Natural killer cell (primary cell): ENCODE measurements around the gene TOR4A. TPM values are rescaled to one million over a fixed set of nuclear protein-coding genes. Genes with fewer than 3 reads are reported as not detected.

Experiments
- ATAC-seq, 3 donors: fragments of 150-1000 bp in 2 of 3; fragments of 200-7000 bp in 1 of 3; cut with Tn5 transposase; 1 replicate in 1 of 3; 2 replicates in 2 of 3; pipeline ENCODE4 v1.10.0; 2021; ENCODE audit warnings: mild to moderate bottlenecking in 2 of 3, moderate library complexity in 2 of 3
- DNase-seq, 2 donors: peaks; one replicate each; pipeline versions ENCODE4 v3.0.0 to v3.0.0-alpha.2; 2013 to 2021; ENCODE audit warnings: mixed read lengths in 1 of 2
- H3K27ac ChIP-seq: one replicate; pipeline ENCODE4 v1.5.1; 2013; ENCODE audit warnings: mild to moderate bottlenecking, low read length
- H3K27me3 ChIP-seq: one replicate; pipeline ENCODE4 v1.6.1; 2013; ENCODE audit warnings: low read length; ENCODE audit not compliant: control insufficient read depth, insufficient read depth
- H3K36me3 ChIP-seq: one replicate; pipeline ENCODE4 v1.6.1; 2013; ENCODE audit warnings: low read length; ENCODE audit not compliant: control insufficient read depth, insufficient read depth
- H3K4me1 ChIP-seq: one replicate; pipeline ENCODE4 v1.6.1; 2013; ENCODE audit warnings: low read length; ENCODE audit not compliant: control insufficient read depth, insufficient read depth
- H3K4me3 ChIP-seq: one replicate; pipeline ENCODE4 v1.5.1; 2013; ENCODE audit warnings: low read length
- H3K9me3 ChIP-seq: one replicate; pipeline ENCODE4 v1.6.1; 2013; ENCODE audit warnings: low read length; ENCODE audit not compliant: control insufficient read depth, insufficient read depth
- H3K27ac Mint-ChIP-seq, 2 donors: one replicate each; pipeline ENCODE4 v1.8.0; 2022; ENCODE audit warnings: mild to moderate bottlenecking in 2 of 2, mixed read lengths in 2 of 2, moderate library complexity in 1 of 2
- H3K27me3 Mint-ChIP-seq, 2 donors: one replicate each; pipeline ENCODE4 v1.8.0; 2022; ENCODE audit warnings: low read depth in 2 of 2, mixed read lengths in 2 of 2
- H3K36me3 Mint-ChIP-seq: one replicate; pipeline ENCODE4 v1.8.0; 2022; ENCODE audit warnings: mixed read lengths
- H3K4me1 Mint-ChIP-seq, 2 donors: one replicate each; pipeline ENCODE4 v1.8.0; 2022; ENCODE audit warnings: mixed read lengths in 2 of 2
- H3K4me3 Mint-ChIP-seq: one replicate; pipeline ENCODE4 v1.8.0; 2022; ENCODE audit warnings: mild to moderate bottlenecking, moderate library complexity, mixed read lengths
- H3K9me3 Mint-ChIP-seq, 2 donors: one replicate each; pipeline ENCODE4 v1.8.0; 2022; ENCODE audit warnings: mixed read lengths in 2 of 2
- WGBS: methylation state at CpG from one replicate; pipeline ENCODE4 v1.1.7; 2013; ENCODE audit warnings: missing lambda C conversion rate; ENCODE audit not compliant: insufficient coverage; 5-methylcytosine and 5-hydroxymethylcytosine counted together
- intact Hi-C: fragments of 100-400 bp; cut with micrococcal nuclease; formaldehyde crosslinking; loops from one replicate; pipeline ENCODE4 v1.14.2; 2022
- total RNA-seq, 4 donors: library from RNA; stranded (reverse); fragments of 120-200 nt in 1 of 4; gene quantifications; one replicate each; pipeline versions ENCODE4 v1.2.3 to v1.2.4, GENCODE V29; 2013 to 2022
- TF ChIP-seq, protein P1 (sequence below): fragments of 200-600 bp; IDR thresholded peaks from one replicate; pipeline ENCODE4 v1.8.0; 2022; ENCODE audit warnings: antibody characterized with exemption

TOR4A gene
- total RNA-seq, 3 donors from 2014 or later (not counting 1 experiment from before 2014, with no cell fraction given), result 16.3 to 24.6 (median 19.2) TPM

DNA sequence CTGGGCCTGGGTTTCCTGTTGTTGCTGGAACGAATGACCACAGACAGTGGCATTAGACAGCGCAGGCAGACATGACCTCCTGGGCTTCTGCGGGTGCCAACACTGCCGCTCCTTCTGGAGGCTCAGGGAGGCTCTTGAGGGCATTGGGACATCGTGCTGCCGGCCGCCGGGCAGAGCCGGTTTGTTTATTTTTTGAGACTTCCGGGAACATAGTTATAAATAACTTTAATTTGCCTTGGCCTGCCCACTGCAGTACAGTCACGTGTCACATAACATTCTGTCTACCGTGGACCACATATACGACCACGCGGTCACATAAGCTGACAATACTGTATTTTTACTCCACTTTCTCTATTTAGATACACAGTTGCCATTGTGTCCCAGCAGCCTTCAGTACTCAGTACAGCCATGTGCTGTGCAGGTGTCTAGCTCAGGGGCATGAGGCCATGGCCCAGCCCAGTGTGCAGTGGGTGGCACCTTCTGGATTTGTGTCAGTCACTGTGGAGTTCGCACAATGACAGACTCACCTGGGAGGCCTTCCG lies 8.2 kb upstream of the TOR4A start:
- ATAC-seq (peak in 1 of 3 donors; percentile 18), DNase-seq (no peak)
- Mint-ChIP-seq H3K27ac (no peak overlapping the region), H3K4me3 (no peak overlapping the region), H3K27me3 (no peaks in the 10 kb centered on the region), H3K4me1 (peaks cover 4 to 15% of the 10 kb centered on the region in 2 donors), H3K36me3 (no peaks in the 10 kb centered on the region), H3K9me3 (no peaks in the 10 kb centered on the region)
- intact Hi-C loops, result no loop called here
- Histone ChIP-seq H3K4me3 (no peak overlapping the region), H3K4me1 (peaks cover 26% of the 10 kb centered on the region), H3K27me3 (no peaks in the 10 kb centered on the region), H3K36me3 (peaks cover 36% of the 10 kb centered on the region), H3K9me3 (no peaks in the 10 kb centered on the region), H3K27ac (no peak overlapping the region)
- TF ChIP-seq, protein P1, sequence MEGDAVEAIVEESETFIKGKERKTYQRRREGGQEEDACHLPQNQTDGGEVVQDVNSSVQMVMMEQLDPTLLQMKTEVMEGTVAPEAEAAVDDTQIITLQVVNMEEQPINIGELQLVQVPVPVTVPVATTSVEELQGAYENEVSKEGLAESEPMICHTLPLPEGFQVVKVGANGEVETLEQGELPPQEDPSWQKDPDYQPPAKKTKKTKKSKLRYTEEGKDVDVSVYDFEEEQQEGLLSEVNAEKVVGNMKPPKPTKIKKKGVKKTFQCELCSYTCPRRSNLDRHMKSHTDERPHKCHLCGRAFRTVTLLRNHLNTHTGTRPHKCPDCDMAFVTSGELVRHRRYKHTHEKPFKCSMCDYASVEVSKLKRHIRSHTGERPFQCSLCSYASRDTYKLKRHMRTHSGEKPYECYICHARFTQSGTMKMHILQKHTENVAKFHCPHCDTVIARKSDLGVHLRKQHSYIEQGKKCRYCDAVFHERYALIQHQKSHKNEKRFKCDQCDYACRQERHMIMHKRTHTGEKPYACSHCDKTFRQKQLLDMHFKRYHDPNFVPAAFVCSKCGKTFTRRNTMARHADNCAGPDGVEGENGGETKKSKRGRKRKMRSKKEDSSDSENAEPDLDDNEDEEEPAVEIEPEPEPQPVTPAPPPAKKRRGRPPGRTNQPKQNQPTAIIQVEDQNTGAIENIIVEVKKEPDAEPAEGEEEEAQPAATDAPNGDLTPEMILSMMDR, result no peak
- 91% methylated on average over 17 of the region's 17 CpGs for WGBS

DNA sequence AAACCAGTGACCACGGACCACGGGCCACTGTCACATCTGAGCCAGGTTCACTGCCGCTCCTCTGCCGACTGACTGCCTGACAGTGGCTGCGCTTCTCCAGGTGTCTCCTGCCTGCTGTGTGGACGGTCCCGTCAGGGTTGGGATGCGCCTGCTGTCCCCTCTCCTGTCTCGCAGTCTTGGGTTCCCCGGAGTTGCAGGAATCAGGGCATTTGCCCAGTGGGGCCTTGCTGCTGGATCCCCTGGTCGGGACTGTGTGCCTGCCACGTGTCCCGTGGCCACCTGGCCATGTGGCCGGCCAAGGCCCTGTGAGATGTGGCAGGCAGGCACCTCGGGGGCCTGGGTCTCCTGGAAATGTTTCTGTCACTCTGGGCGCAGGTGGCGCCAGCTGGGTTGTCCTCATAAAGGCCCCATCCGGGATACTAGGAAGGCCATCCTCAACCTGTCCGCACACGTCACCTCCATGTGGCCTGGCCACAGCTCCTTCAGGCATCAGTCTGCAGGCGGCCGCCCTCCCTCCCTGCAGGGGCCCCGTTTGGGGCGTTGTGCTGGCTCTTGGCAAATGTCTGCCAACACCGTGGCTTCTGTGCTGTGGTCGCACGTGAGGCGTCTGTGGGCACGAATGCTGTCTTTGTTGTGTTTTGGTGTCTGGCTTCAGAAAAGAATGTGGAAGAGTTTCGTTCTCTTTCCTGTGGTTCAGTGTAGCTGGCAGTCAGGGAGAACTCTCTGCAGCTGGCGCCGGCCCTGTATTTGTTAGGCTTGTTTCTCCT lies 6.4 kb upstream of the TOR4A start:
- no peaks in the 10 kb centered on the region for H3K36me3 Mint-ChIP-seq
- Histone ChIP-seq H3K4me3 (no peak overlapping the region), H3K27ac (no peak overlapping the region), H3K27me3 (no peaks in the 10 kb centered on the region), H3K36me3 (peaks cover 28% of the 10 kb centered on the region), H3K9me3 (no peaks in the 10 kb centered on the region), H3K4me1 (peaks cover 33% of the 10 kb centered on the region)
- intact Hi-C loops, result no loop called here
- H3K27me3 Mint-ChIP-seq, result no peaks in the 10 kb centered on the region
- no peak overlapping the region for H3K27ac Mint-ChIP-seq
- DNase-seq, result peak in 1 of 2 donors; percentile 62
- ATAC-seq, result peak in 2 of 3 donors; percentile 49 to 67
- TF ChIP-seq, protein P1, result no peak
- 50% methylated on average over 32 of the region's 32 CpGs for WGBS
- no peaks in the 10 kb centered on the region for H3K9me3 Mint-ChIP-seq
- peaks cover 11 to 29% of the 10 kb centered on the region in 2 donors for H3K4me1 Mint-ChIP-seq
- no peak overlapping the region for H3K4me3 Mint-ChIP-seq

DNA sequence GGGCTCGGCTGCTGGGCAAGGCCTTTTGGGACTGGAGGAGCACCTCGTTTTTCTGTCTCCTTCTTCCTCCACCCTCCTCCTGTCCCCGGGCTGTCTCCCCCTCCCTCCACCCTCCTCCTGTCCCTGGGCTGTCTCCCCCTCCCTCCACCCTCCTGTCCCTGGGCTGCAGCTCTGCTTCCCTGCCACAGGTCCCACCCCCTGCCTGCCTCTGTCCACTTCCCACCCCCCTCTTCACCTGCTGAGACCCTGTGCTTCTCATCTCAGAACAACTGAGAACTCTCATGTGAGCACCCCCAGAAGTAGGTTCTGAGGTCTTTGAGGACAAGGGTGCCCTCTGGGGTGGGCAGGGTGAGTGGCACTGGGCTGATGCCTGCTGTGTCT lies 5.8 kb upstream of the TOR4A start:
- ATAC-seq, result no peak
- intact Hi-C loops, result no loop called here
- H3K36me3 ChIP-seq, result peaks cover 25% of the 10 kb centered on the region
- DNase-seq, result no peak
- H3K9me3 ChIP-seq, result no peaks in the 10 kb centered on the region
- TF ChIP-seq, protein P1, result no peak
- peaks cover 39% of the 10 kb centered on the region for H3K4me1 ChIP-seq
- Mint-ChIP-seq H3K4me1 (peaks cover 11 to 33% of the 10 kb centered on the region in 2 donors), H3K9me3 (no peaks in the 10 kb centered on the region), H3K27ac (no peak overlapping the region), H3K36me3 (no peaks in the 10 kb centered on the region), H3K4me3 (no peak overlapping the region), H3K27me3 (no peaks in the 10 kb centered on the region)
- 14% methylated on average over 3 of the region's 3 CpGs for WGBS
- H3K27me3 ChIP-seq, result no peaks in the 10 kb centered on the region
- H3K27ac ChIP-seq, result no peak overlapping the region
- no peak overlapping the region for H3K4me3 ChIP-seq
